Adrenal gland (tissue), 5 donors: ENCODE results near the gene COPRS.

Source experiments
- POLR2A ChIP-seq, 2 donors: fragments of 450-650 bp; IDR thresholded peaks; one replicate each; pipeline ENCODE4 v1.6.1; 2017; ENCODE audit warnings: antibody characterized with exemption in 2 of 2, mild to moderate bottlenecking in 2 of 2, moderate library complexity in 1 of 2
- TF ChIP-seq, protein P1 (sequence below), 6 experiments: fragments of 450-650 bp in 4 of 6; fragments of 200-600 bp in 2 of 6; sonication (generic) in 1 of 6; IDR thresholded peaks; 1 replicate in 5 of 6; 2 replicates in 1 of 6; pipeline versions ENCODE4 v1.5.1 to v1.8.0; 2016 to 2021; ENCODE audit warnings: antibody characterized with exemption in 6 of 6, mild to moderate bottlenecking in 2 of 6, moderate library complexity in 1 of 6
- donor health status: DM: no; HTN: no; CAD: no.

DNA sequence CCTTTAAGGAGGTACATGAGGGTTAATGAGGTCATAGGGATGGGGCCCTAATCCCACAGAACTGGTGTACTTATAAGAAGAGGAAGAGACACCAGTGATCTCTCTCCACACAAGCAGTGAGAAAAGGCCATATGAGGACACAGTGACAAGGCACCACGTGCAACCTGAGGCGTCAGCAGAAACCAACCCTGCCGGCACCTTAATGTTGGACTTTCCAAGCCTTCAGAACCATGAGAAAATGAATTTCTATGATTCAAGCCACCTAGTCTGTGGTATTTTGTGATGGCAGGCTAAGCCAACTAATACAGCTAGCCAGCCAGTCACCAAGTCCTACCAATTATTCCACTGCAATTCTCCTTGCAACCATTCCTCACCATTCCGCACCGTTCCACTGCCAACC, 39.5 kb downstream of the COPRS start:
- TF ChIP-seq, protein P1, sequence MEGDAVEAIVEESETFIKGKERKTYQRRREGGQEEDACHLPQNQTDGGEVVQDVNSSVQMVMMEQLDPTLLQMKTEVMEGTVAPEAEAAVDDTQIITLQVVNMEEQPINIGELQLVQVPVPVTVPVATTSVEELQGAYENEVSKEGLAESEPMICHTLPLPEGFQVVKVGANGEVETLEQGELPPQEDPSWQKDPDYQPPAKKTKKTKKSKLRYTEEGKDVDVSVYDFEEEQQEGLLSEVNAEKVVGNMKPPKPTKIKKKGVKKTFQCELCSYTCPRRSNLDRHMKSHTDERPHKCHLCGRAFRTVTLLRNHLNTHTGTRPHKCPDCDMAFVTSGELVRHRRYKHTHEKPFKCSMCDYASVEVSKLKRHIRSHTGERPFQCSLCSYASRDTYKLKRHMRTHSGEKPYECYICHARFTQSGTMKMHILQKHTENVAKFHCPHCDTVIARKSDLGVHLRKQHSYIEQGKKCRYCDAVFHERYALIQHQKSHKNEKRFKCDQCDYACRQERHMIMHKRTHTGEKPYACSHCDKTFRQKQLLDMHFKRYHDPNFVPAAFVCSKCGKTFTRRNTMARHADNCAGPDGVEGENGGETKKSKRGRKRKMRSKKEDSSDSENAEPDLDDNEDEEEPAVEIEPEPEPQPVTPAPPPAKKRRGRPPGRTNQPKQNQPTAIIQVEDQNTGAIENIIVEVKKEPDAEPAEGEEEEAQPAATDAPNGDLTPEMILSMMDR (IDR thresholded peaks at IDR 0.05), result no peak
- no peak for TF ChIP-seq POLR2A (IDR thresholded peaks at IDR 0.05)
